Neural cell (in vitro differentiated cells): ENCODE measurements around the gene KLHL22. TPM values are rescaled to one million over a fixed set of nuclear protein-coding genes. Genes with fewer than 3 reads are reported as not detected.

Experiments
- H2AFZ ChIP-seq: fragments of 200-600, 300-800 bp; sonication (generic), shearing (Covaris generic); 2 replicates; pipeline ENCODE4 v1.6.0; 2014; ENCODE audit warnings: low read depth, mild to moderate bottlenecking, antibody characterized with exemption, low read length, moderate library complexity
- H3F3A ChIP-seq: fragments of 200-600 bp; shearing (Covaris generic); 2 replicates; pipeline ENCODE4 v1.6.1; 2016; ENCODE audit warnings: mild to moderate bottlenecking, moderate library complexity, mixed read lengths, antibody characterized with exemption, low read length; ENCODE audit not compliant: insufficient read depth, poor library complexity, severe bottlenecking
- H3K27ac ChIP-seq: fragments of 200-600, 300-800 bp; sonication (generic), shearing (Covaris generic); 2 replicates; pipeline ENCODE4 v1.5.1; 2014; ENCODE audit warnings: mild to moderate bottlenecking, low read length, moderate library complexity
- H3K27me3 ChIP-seq: fragments of 300-800, 200-600 bp; sonication (generic), shearing (Covaris generic); 2 replicates; pipeline ENCODE4 v1.6.0; 2014; ENCODE audit warnings: mild to moderate bottlenecking, low read depth, low read length, moderate library complexity; ENCODE audit not compliant: insufficient read depth
- H3K36me3 ChIP-seq: fragments of 300-800, 200-600 bp; sonication (generic), shearing (Covaris generic); 2 replicates; pipeline ENCODE4 v1.5.1; 2014; ENCODE audit warnings: mild to moderate bottlenecking, antibody characterized with exemption, low read length, moderate library complexity; ENCODE audit not compliant: insufficient read depth
- H3K4me2 ChIP-seq: fragments of 300-800, 200-600 bp; sonication (generic), shearing (Covaris generic); 2 replicates; pipeline ENCODE4 v1.6.0; 2014; ENCODE audit warnings: mild to moderate bottlenecking, low read length
- H3K4me3 ChIP-seq: fragments of 300-800, 200-600 bp; sonication (generic), shearing (Covaris generic); 2 replicates; pipeline ENCODE4 v1.5.1; 2014; ENCODE audit warnings: mild to moderate bottlenecking, low read length, moderate library complexity
- H3K79me2 ChIP-seq: fragments of 200-600 bp; shearing (Covaris generic); replicated peaks from 2 replicates; pipeline ENCODE4 v1.6.0; 2014; ENCODE audit warnings: mild to moderate bottlenecking, low read length, moderate library complexity; ENCODE audit not compliant: insufficient read depth
- H3K9ac ChIP-seq: fragments of 300-800, 200-600 bp; sonication (generic), shearing (Covaris generic); 2 replicates; pipeline ENCODE4 v1.6.1; 2016; ENCODE audit warnings: mild to moderate bottlenecking, low read length, mixed read lengths
- H3K9me2 ChIP-seq: fragments of 200-600 bp; shearing (Covaris generic); 2 replicates; pipeline ENCODE4 v1.6.1; 2016; ENCODE audit warnings: mild to moderate bottlenecking, low read length, mixed read lengths; ENCODE audit not compliant: insufficient read depth
- H3K9me3 ChIP-seq: fragments of 200-600, 300-800 bp; sonication (generic), shearing (Covaris generic); 2 replicates; pipeline ENCODE4 v1.6.1; 2016; ENCODE audit warnings: mild to moderate bottlenecking, mixed run types, low read length, moderate library complexity, mixed read lengths
- H4K20me1 ChIP-seq: fragments of 200-600 bp; shearing (Covaris generic); 2 replicates; pipeline ENCODE4 v1.6.1; 2016; ENCODE audit warnings: mild to moderate bottlenecking, mixed run types; ENCODE audit not compliant: insufficient read depth
- CTCF ChIP-seq: fragments of 450-650 bp; IDR thresholded peaks from 2 replicates; pipeline ENCODE4 v1.5.1; 2014; ENCODE audit warnings: antibody characterized with exemption, mild to moderate bottlenecking, moderate library complexity; ENCODE audit not compliant: poor library complexity, severe bottlenecking
- EP300 ChIP-seq: fragments of 450-650 bp; conservative IDR thresholded peaks from 2 replicates; pipeline ENCODE4 v1.6.1; 2014; ENCODE audit warnings: antibody characterized with exemption, mild to moderate bottlenecking, moderate library complexity; ENCODE audit not compliant: poor library complexity, severe bottlenecking
- EZH2 ChIP-seq: fragments of 200-600, 300-800 bp; shearing (Covaris generic), sonication (generic); IDR thresholded peaks from 2 replicates; pipeline ENCODE4 v1.6.1; 2014; ENCODE audit warnings: antibody characterized with exemption, low read length, borderline replicate concordance, mild to moderate bottlenecking; ENCODE audit not compliant: insufficient read depth, poor library complexity, severe bottlenecking
- MXI1 ChIP-seq: fragments of 450-650 bp; conservative IDR thresholded peaks from 2 replicates; pipeline ENCODE4 v1.6.1; 2014; ENCODE audit warnings: antibody characterized with exemption, mild to moderate bottlenecking; ENCODE audit not compliant: poor library complexity, severe bottlenecking
- POLR2AphosphoS5 ChIP-seq: IDR thresholded peaks from 2 replicates; pipeline ENCODE4 v1.6.1; 2012
- RAD21 ChIP-seq: fragments of 450-650 bp; conservative IDR thresholded peaks from 2 replicates; pipeline ENCODE4 v1.6.1; 2014; ENCODE audit warnings: antibody characterized with exemption, mild to moderate bottlenecking, moderate library complexity
- REST ChIP-seq: IDR thresholded peaks from 2 replicates; pipeline ENCODE4 v1.6.1; 2012; ENCODE audit warnings: borderline replicate concordance
- SMC3 ChIP-seq: fragments of 450-650 bp; conservative IDR thresholded peaks from 2 replicates; pipeline ENCODE4 v1.6.1; 2014; ENCODE audit warnings: antibody characterized with exemption, mild to moderate bottlenecking, moderate library complexity; ENCODE audit not compliant: poor library complexity
- TAF1 ChIP-seq: IDR thresholded peaks from 2 replicates; pipeline ENCODE4 v1.6.1; 2012; ENCODE audit warnings: low read depth
- polyA plus RNA-seq: library from polyadenylated mRNA; depleted of rRNA; stranded (reverse); fragments of >200 nt; gene quantifications from 2 replicates; pipeline ENCODE4 v1.2.3, GENCODE V29; 2014

Gene KLHL22
- polyA plus RNA-seq, 1 donor from 2014 or later = 59.5 TPM

GRCh38 chr22:20488946-20489345 lies 6.6 kb downstream of the KLHL22 start:
- TF ChIP-seq EP300 = no peak
- no peak for TF ChIP-seq CTCF
- no peak for TF ChIP-seq EZH2
- no peak for TF ChIP-seq TAF1
- TF ChIP-seq RAD21 = no peak
- no peak for TF ChIP-seq REST
- no peak for TF ChIP-seq POLR2AphosphoS5
- H3K9me2 ChIP-seq = no peaks in the 10 kb centered on the region
- no peak overlapping the region for H3K27ac ChIP-seq
- H3K9me3 ChIP-seq = no peaks in the 10 kb centered on the region
- H3K27me3 ChIP-seq = no peaks in the 10 kb centered on the region
- no peak overlapping the region for H2AFZ ChIP-seq
- no peaks in the 10 kb centered on the region for H3K36me3 ChIP-seq
- H3K79me2 ChIP-seq = peaks cover 23% of the 10 kb centered on the region
- no peak overlapping the region for H3K4me3 ChIP-seq
- H3F3A ChIP-seq = no peaks in the 10 kb centered on the region
- H4K20me1 ChIP-seq = no peaks in the 10 kb centered on the region
- no peak overlapping the region for H3K9ac ChIP-seq
- H3K4me2 ChIP-seq = no peak overlapping the region

DNA sequence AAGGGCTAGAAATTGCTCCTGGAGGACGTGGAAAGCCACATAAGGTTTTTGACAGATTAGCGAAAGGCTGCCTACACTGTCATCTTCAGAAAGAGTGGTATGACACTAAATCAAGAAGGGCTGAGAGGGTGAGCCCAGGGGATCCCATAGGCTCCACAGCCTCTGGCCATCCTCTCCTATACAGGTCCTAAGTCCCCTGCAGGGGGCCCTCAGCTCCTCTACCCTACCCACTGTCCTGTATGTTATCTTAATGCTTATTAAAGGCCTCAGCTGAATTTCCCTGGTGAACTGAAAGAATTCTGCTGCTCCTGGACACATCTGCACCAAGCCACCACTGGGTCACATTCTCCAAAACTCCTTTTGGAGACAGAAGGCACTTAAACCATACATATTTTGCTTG lies 7.9 kb downstream of the KLHL22 start:
- Histone ChIP-seq H4K20me1 (no peaks in the 10 kb centered on the region), H3K4me2 (no peak overlapping the region), H3K4me3 (no peak overlapping the region), H3F3A (no peaks in the 10 kb centered on the region), H2AFZ (no peak overlapping the region), H3K79me2 (peaks cover 12% of the 10 kb centered on the region), H3K9ac (no peak overlapping the region), H3K36me3 (no peaks in the 10 kb centered on the region), H3K27me3 (no peaks in the 10 kb centered on the region), H3K27ac (no peak overlapping the region), H3K9me2 (no peaks in the 10 kb centered on the region), H3K9me3 (no peaks in the 10 kb centered on the region)
- no peak for TF ChIP-seq EP300
- no peak for TF ChIP-seq POLR2AphosphoS5

GRCh38 chr22:20486229-20486628 lies 9.4 kb downstream of the KLHL22 start:
- no peak for TF ChIP-seq EZH2
- no peak for TF ChIP-seq POLR2AphosphoS5
- no peak for TF ChIP-seq EP300
- TF ChIP-seq MXI1 = no peak
- TF ChIP-seq RAD21 = no peak
- TF ChIP-seq REST = no peak
- no peak for TF ChIP-seq TAF1
- TF ChIP-seq CTCF = no peak
- TF ChIP-seq SMC3 = no peak
- peaks cover 12% of the 10 kb centered on the region for H3K79me2 ChIP-seq
- H3K27me3 ChIP-seq = no peaks in the 10 kb centered on the region

More at GRCh38 chr22:20486229-20486628, 9.4 kb downstream of the KLHL22 start:
- Histone ChIP-seq H3K4me3 (no peak overlapping the region), H3K27ac (no peak overlapping the region), H3F3A (no peaks in the 10 kb centered on the region), H3K36me3 (no peaks in the 10 kb centered on the region), H3K4me2 (no peak overlapping the region), H3K9ac (no peak overlapping the region), H2AFZ (no peak overlapping the region), H3K9me2 (no peaks in the 10 kb centered on the region), H3K9me3 (no peaks in the 10 kb centered on the region), H4K20me1 (no peaks in the 10 kb centered on the region)
